ENCODE measurements around the gene RMI2.

- TF ChIP-seq CTCF (conservative IDR thresholded peaks at IDR 0.05 in 1 of 2, IDR thresholded peaks at IDR 0.05 in 1 of 2; ENCODE audit: extremely low read depth in 1 of 2, insufficient read depth in 1 of 2, low read depth in 1 of 2, low read length in 2 of 2) (no peak), EZH2 (IDR thresholded peaks at IDR 0.05; ENCODE audit: borderline replicate concordance, low read length) (no peak)
These were observed 38.1 kb upstream of the RMI2 start for GRCh38 chr16:11306997-11307638.
